Endothelial cell of umbilical vein (primary cell): Measurements from ENCODE around the gene B3GNT7. TPM values are rescaled to one million over a fixed set of nuclear protein-coding genes. Genes with fewer than 3 reads are reported as not detected.

Experiments
- BruUV-seq: library from RNA; stranded (reverse); fragments of 400-500 nt; replicated peaks from 2 replicates; lab custom pipeline; 2021; lab: Mats Ljungman, UMichigan
- CTCF ChIA-PET: fragments of 300-600, 350-600 bp; sonication (Branson Sonifier 250); formaldehyde crosslinking; loops from one replicate; lab custom pipeline; 2021; ENCODE audit warnings: antibody characterized with exemption, inconsistent platforms; lab: Charles Lee
- POLR2A ChIA-PET: fragments of 300-600, 350-600 bp; sonication (Branson Sonifier 250); formaldehyde crosslinking; loops from one replicate; lab custom pipeline; 2021; ENCODE audit warnings: antibody characterized with exemption, inconsistent platforms; lab: Charles Lee
- DNase-seq: peaks from one replicate; pipeline ENCODE4 v3.0.0-alpha.2; 2011; ENCODE audit warnings: low read depth, low spot score
- FAIRE-seq: peaks from 2 replicates; lab custom pipeline; 2011; peaks lifted over from hg19 to GRCh38; lab: Jason Lieb, UNC
- H2AFZ ChIP-seq: 2 replicates; pipeline ENCODE4 v1.6.0; 2012; ENCODE audit warnings: low read depth, low read length, control low read depth, inconsistent platforms
- H3K27ac ChIP-seq: 2 replicates; pipeline ENCODE4 v1.5.1; 2011; ENCODE audit warnings: low read depth, mild to moderate bottlenecking, control low read depth, low read length, moderate library complexity; ENCODE audit not compliant: insufficient read depth
- H3K27me3 ChIP-seq, 2 experiments: 2 replicates each; pipeline versions ENCODE4 v1.6.0 to v1.6.1; 2011; ENCODE audit warnings: low read length in 2 of 2, mixed read lengths in 1 of 2; ENCODE audit not compliant: control insufficient read depth in 2 of 2, insufficient read depth in 2 of 2
- H3K36me3 ChIP-seq, 2 experiments: 2 replicates in 1 of 2; 3 replicates in 1 of 2; pipeline ENCODE4 v1.5.1; 2011; ENCODE audit warnings: low read length in 2 of 2, mild to moderate bottlenecking in 1 of 2, moderate library complexity in 1 of 2; ENCODE audit not compliant: control insufficient read depth in 2 of 2, insufficient read depth in 2 of 2; ENCODE audit errors: extremely low read depth in 1 of 2
- H3K4me1 ChIP-seq: 3 replicates; pipeline ENCODE4 v1.5.1; 2011; ENCODE audit warnings: mild to moderate bottlenecking, low read length; ENCODE audit not compliant: control insufficient read depth, insufficient read depth; ENCODE audit errors: extremely low read depth
- H3K4me2 ChIP-seq: 2 replicates; pipeline ENCODE4 v1.6.1; 2011; ENCODE audit warnings: low read length, control low read depth, mixed read lengths; ENCODE audit not compliant: insufficient read depth
- H3K4me3 ChIP-seq, 3 experiments: fragments of 200-600 bp in 1 of 3; sonication (generic), shearing (Covaris generic) in 1 of 3; replicated peaks in 1 of 3; 2 replicates each; pipeline ENCODE4 v1.5.1; 2011 to 2016; ENCODE audit warnings: control low read depth in 3 of 3, low read length in 3 of 3, mild to moderate bottlenecking in 2 of 3, inconsistent platforms in 1 of 3, low read depth in 1 of 3, moderate library complexity in 1 of 3; ENCODE audit not compliant: insufficient read depth in 1 of 3
- H3K79me2 ChIP-seq: 2 replicates; pipeline ENCODE4 v1.6.0; 2012; ENCODE audit warnings: low read length, inconsistent platforms; ENCODE audit not compliant: control insufficient read depth, insufficient read depth
- H3K9ac ChIP-seq: replicated peaks from 2 replicates; pipeline ENCODE3; 2011; ENCODE audit warnings: low read length, control low read depth; ENCODE audit not compliant: insufficient read depth; ENCODE audit errors: extremely low read depth
- H3K9me1 ChIP-seq: replicated peaks from 3 replicates; pipeline ENCODE4 v1.6.0; 2011; ENCODE audit warnings: mild to moderate bottlenecking, low read length; ENCODE audit not compliant: control insufficient read depth, insufficient read depth; ENCODE audit errors: extremely low read depth
- H3K9me3 ChIP-seq: replicated peaks from 2 replicates; pipeline ENCODE4 v1.5.1; 2012; ENCODE audit warnings: low read length, inconsistent platforms; ENCODE audit not compliant: control insufficient read depth, insufficient read depth
- H4K20me1 ChIP-seq: replicated peaks from 2 replicates; pipeline ENCODE3; 2011; ENCODE audit warnings: mild to moderate bottlenecking, low read length; ENCODE audit not compliant: control insufficient read depth, insufficient read depth; ENCODE audit errors: extremely low read depth
- EZH2 ChIP-seq: IDR thresholded peaks from 2 replicates; pipeline ENCODE4 v1.6.1; 2012; ENCODE audit warnings: borderline replicate concordance, low read depth, mild to moderate bottlenecking, moderate library complexity, low read length, inconsistent platforms; ENCODE audit not compliant: severe bottlenecking
- FOS ChIP-seq: IDR thresholded peaks from 2 replicates; pipeline ENCODE4 v1.6.1; 2011; ENCODE audit warnings: mild to moderate bottlenecking, low read length, moderate library complexity, borderline replicate concordance; ENCODE audit not compliant: insufficient read depth
- GATA2 ChIP-seq: IDR thresholded peaks from 2 replicates; pipeline ENCODE4 v1.7.0; 2011; ENCODE audit warnings: low read depth, mild to moderate bottlenecking, moderate library complexity, mixed read lengths, low read length; ENCODE audit not compliant: insufficient read length, insufficient read depth
- JUN ChIP-seq: IDR thresholded peaks from 2 replicates; pipeline ENCODE4 v1.6.1; 2011; ENCODE audit warnings: borderline replicate concordance, low read depth; ENCODE audit not compliant: insufficient read length, insufficient read depth
- MAX ChIP-seq: IDR thresholded peaks from 2 replicates; pipeline ENCODE4 v1.6.1; 2011; ENCODE audit not compliant: insufficient read depth, insufficient read length
- MYC ChIP-seq: IDR thresholded peaks from one replicate; pipeline ENCODE4 v1.6.1; 2011; ENCODE audit warnings: mild to moderate bottlenecking, low read depth, low read length
- POLR2A ChIP-seq: IDR thresholded peaks from 2 replicates; pipeline ENCODE4 v1.6.1; 2012; ENCODE audit warnings: low read depth, mild to moderate bottlenecking, control low read depth, low read length
- POLR2AphosphoS5 ChIP-seq: IDR thresholded peaks from 2 replicates; pipeline ENCODE4 v1.6.1; 2012; ENCODE audit warnings: low read depth, mild to moderate bottlenecking, control low read depth, low read length, moderate library complexity; ENCODE audit not compliant: insufficient read depth
- dilution Hi-C: fragments of 300-500 bp; cut with MboI; formaldehyde crosslinking; loops from one replicate; pipeline ENCODE4 v1.15.0; 2019; ENCODE audit warnings: low sequenced_read_pairs; ENCODE audit not compliant: extremely low pct_ligation_motif_present
- intact Hi-C: fragments of 100-400 bp; cut with micrococcal nuclease; formaldehyde crosslinking; loops from one replicate; pipeline ENCODE4 v1.10.0; 2022
- polyA plus RNA-seq, 4 experiments: library from polyadenylated mRNA; depleted of rRNA in 3 of 4; stranded (reverse) in 3 of 4; unstranded in 1 of 4; fragments of >200 nt; gene quantifications; 2 replicates each; pipeline versions ENCODE4 v1.2.1 to v1.2.3, GENCODE V29; 2011 to 2012; ENCODE audit warnings: missing spikeins in 1 of 4
- total RNA-seq: library from RNA; stranded (reverse); gene quantifications from 2 replicates; pipeline ENCODE4 v1.2.3, GENCODE V29; 2021
- TF ChIP-seq, protein P1 (sequence below), 2 donors: IDR thresholded peaks; 1 replicate in 1 of 2; 2 replicates in 1 of 2; pipeline ENCODE4 v1.5.1; 2011; ENCODE audit warnings: low read length in 2 of 2, mild to moderate bottlenecking in 2 of 2, moderate library complexity in 2 of 2, control low read depth in 1 of 2, inconsistent platforms in 1 of 2, low read depth in 1 of 2; ENCODE audit not compliant: insufficient read depth in 1 of 2; ENCODE audit errors: extremely low read depth in 1 of 2

B3GNT7 gene
- total and polyA plus RNA-seq, 2 donors (not counting 3 experiments of a cell fraction or from before 2014, with no cell fraction given) = 0.39 to 1.2 TPM

DNA sequence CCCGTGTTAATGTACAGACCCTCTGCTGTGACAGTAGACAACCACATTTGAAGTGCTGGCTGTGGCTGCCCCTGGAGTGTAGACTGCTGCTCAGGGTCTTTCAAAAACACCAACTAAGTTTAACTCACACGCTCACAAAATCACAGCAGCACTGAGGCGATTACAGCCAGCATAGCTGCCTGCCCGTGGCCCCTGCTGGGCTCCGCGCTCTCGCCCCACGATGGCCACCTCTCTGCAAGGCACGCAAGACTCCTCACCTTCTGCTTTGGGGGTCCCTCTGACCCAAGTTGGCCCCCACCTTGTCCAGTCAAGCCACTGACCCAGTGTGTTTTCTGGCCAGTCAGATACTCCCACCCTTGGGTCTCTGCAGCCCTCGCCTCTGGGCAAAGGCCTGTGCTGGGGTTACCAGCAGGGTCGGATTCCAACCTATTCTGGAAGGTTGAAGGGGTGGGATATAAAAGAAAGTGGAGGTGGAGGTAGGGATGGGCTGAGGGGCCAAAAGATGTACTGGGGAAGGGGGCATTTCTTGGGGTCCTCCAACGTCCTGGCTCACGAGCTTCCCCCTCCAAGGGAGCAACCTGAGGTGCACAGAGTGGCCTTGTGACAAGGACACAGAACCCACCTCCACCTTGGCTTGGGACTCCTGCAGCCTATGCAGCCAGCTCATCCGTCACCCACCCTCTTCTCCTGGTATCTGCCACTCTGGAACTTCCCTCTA, 2.9 kb upstream of the B3GNT7 start:
- H3K27ac ChIP-seq = no peak overlapping the region
- H2AFZ ChIP-seq = no peak overlapping the region
- H3K9me3 ChIP-seq = no peaks in the 10 kb centered on the region
- dilution Hi-C loops = no loop called here
- H4K20me1 ChIP-seq = no peaks in the 10 kb centered on the region
- no peaks in the 10 kb centered on the region for H3K79me2 ChIP-seq
- FAIRE-seq (no peak), DNase-seq (no peak)
- CTCF ChIA-PET = interaction anchor here (1.2 kb wide), 1 partner anchor 10 kb away, joined by 3 read pairs; no protein-coding TSS in a partner anchor
- no peak overlapping the region for H3K9ac ChIP-seq
- intact Hi-C loops = no loop called here
- no peaks in the 10 kb centered on the region for H3K36me3 ChIP-seq
- peaks cover 3% of the 10 kb centered on the region for H3K4me1 ChIP-seq
- H3K4me3 ChIP-seq = no peak overlapping the region
- TF ChIP-seq JUN = no peak
- no peak for TF ChIP-seq GATA2
- no peak for TF ChIP-seq MAX
- no peak for TF ChIP-seq FOS
- no peak for TF ChIP-seq EZH2
- TF ChIP-seq, protein P1, sequence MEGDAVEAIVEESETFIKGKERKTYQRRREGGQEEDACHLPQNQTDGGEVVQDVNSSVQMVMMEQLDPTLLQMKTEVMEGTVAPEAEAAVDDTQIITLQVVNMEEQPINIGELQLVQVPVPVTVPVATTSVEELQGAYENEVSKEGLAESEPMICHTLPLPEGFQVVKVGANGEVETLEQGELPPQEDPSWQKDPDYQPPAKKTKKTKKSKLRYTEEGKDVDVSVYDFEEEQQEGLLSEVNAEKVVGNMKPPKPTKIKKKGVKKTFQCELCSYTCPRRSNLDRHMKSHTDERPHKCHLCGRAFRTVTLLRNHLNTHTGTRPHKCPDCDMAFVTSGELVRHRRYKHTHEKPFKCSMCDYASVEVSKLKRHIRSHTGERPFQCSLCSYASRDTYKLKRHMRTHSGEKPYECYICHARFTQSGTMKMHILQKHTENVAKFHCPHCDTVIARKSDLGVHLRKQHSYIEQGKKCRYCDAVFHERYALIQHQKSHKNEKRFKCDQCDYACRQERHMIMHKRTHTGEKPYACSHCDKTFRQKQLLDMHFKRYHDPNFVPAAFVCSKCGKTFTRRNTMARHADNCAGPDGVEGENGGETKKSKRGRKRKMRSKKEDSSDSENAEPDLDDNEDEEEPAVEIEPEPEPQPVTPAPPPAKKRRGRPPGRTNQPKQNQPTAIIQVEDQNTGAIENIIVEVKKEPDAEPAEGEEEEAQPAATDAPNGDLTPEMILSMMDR (IDR thresholded peaks at IDR 0.05; ENCODE audit: extremely low read depth in 1 of 2, insufficient read depth in 1 of 2, low read depth in 1 of 2, low read length in 2 of 2) = no peak
- TF ChIP-seq POLR2A = no peak
- no peak for TF ChIP-seq MYC
- no peak for TF ChIP-seq POLR2AphosphoS5
- H3K27me3 ChIP-seq = peaks cover 0 to 8% of the 10 kb centered on the region in 2 experiments
- no peaks in the 10 kb centered on the region for H3K9me1 ChIP-seq
- BruUV-seq = no TSS peak
- H3K4me2 ChIP-seq = no peak overlapping the region
- POLR2A ChIA-PET = no interaction called here
